ENCODE measurements around the gene RPA1.
"Not testable (repeated sequence)": the region's sequence is repeated elsewhere in the genome, so short reads cannot be mapped to it uniquely, and the experiment has no call there.

Gene RPA1

GRCh38 chr17:1880851-1881630, 51.2 kb downstream of the RPA1 start:
- no peak for DNase-seq

- DNase-seq = no peak
Measured at GRCh38 chr17:1882836-1883235, 53.0 kb downstream of the RPA1 start.

GRCh38 chr17:1883536-1883935, 53.7 kb downstream of the RPA1 start:
- no peak for DNase-seq

- DNase-seq = no peak
Measured at GRCh38 chr17:1888741-1889140, 58.9 kb downstream of the RPA1 start.

- DNase-seq = no peak
Measured at GRCh38 chr17:1890758-1891450, 61.1 kb downstream of the RPA1 start.

- DNase-seq = no peak
Measured at GRCh38 chr17:1894753-1895339, 65.0 kb downstream of the RPA1 start.

GRCh38 chr17:1895479-1895878, 65.7 kb downstream of the RPA1 start:
- DNase-seq = not testable (repeated sequence)

GRCh38 chr17:1896243-1897104, 66.7 kb downstream of the RPA1 start:
- DNase-seq = no peak

GRCh38 chr17:1897105-1897656, 67.4 kb downstream of the RPA1 start:
- DNase-seq = no peak

GRCh38 chr17:1898332-1898731, 68.5 kb downstream of the RPA1 start:
- no peak for DNase-seq

GRCh38 chr17:1898872-1899271, 69.1 kb downstream of the RPA1 start:
- no peak for DNase-seq

- DNase-seq = no peak
Measured at GRCh38 chr17:1899403-1900000, 69.7 kb downstream of the RPA1 start.

GRCh38 chr17:1904273-1905182, 74.7 kb downstream of the RPA1 start:
- DNase-seq = no peak

- DNase-seq = peak; percentile 29
Measured at GRCh38 chr17:1905190-1905913, 75.5 kb downstream of the RPA1 start.

- no peak for DNase-seq
Measured at GRCh38 chr17:1906662-1907101, 76.9 kb downstream of the RPA1 start.

GRCh38 chr17:1907216-1907631, 77.4 kb downstream of the RPA1 start:
- no peak for DNase-seq

GRCh38 chr17:1907909-1908698, 78.3 kb downstream of the RPA1 start:
- no peak for DNase-seq

- DNase-seq = peak; percentile 23
Measured at GRCh38 chr17:1908699-1909309, 79.0 kb downstream of the RPA1 start.

- no peak for DNase-seq
Measured at GRCh38 chr17:1909985-1910384, 80.2 kb downstream of the RPA1 start.

Data from NCI-H2029 (cell line).